Activated naive CD8-positive, alpha-beta T cell treated with anti-CD3 and anti-CD28 coated beads, Interleukin-2, amount 50 U/mL, for 16 hours (primary cell): Measurements from ENCODE around the gene PCDHB11.
"Not testable (repeated sequence)": the region's sequence is repeated elsewhere in the genome, so short reads cannot be mapped to it uniquely, and the experiment has no call there.

Source experiments
- DNase-seq: peaks from one replicate; pipeline ENCODE4 v3.0.0-alpha.2; 2020; ENCODE audit warnings: low read depth, low spot score

Gene PCDHB11

DNA sequence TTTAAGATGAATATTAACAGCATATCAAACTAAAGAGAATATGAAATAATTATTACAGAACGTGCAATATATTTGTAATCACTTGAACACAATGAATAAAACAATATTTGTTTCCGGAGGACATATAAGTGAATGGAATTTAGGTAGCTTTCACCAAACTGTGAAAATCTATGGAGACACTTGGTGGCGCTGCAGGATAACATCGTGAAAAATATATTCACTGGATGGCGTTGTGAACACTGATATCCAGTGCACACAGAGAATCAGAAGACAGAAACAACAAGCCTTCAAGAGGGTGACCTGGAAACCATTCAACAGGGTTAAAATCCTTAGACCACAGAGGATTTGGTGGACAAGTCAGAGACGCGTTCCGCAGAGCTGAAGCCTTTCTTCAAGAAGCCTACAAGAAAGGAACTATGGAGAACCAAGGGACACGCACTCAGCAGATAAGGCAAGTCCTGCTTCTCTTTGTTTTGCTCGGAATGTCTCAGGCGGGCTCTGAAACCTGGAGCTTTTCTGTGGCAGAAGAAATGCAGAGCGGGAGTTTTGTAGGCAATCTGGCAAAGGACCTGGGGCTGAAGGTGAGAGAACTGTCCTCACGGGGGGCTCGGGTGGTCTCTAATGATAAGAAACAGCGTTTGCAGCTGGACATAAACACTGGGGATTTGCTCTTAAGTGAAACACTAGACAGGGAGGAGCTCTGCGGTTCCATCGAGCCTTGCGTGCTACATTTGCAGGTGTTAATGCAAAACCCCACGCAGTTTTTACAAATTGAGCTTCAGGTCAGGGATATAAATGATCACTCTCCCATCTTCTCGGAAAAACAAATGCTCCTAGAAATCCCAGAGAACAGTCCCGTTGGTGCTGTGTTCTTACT lies at the start of gene PCDHB11:
Gene PCDHB11 (plus strand): TSS at position 269 of the 877 bp plus-strand sequence. CDS start 148 bp downstream, at position 417.
- no peak for DNase-seq

DNA sequence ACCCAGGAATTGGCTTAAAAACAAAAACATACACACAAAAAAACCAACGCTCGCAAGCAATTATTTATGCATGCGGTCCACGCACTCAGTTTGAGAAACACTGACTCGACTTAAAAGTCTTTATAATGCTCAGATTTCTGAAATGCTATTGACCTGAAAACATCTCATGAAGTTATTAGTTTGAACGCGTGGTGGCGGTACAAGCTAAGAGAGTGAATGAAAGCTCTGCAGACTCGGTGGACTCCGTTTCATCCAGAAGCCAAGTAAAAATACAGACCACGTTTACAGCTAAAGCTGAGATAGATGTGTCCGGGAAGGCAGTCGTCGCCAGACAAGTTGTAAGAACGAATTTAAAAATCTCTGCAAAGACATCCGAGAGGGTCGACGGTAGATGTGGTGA lies 49.6 kb upstream of the PCDHB11 start, which contains the start of gene PCDHB6:
Gene PCDHB6 (plus strand): TSS at position 246 of the 400 bp plus-strand sequence. CDS start 201 bp downstream, outside the sequence.
- DNase-seq = no peak

DNA sequence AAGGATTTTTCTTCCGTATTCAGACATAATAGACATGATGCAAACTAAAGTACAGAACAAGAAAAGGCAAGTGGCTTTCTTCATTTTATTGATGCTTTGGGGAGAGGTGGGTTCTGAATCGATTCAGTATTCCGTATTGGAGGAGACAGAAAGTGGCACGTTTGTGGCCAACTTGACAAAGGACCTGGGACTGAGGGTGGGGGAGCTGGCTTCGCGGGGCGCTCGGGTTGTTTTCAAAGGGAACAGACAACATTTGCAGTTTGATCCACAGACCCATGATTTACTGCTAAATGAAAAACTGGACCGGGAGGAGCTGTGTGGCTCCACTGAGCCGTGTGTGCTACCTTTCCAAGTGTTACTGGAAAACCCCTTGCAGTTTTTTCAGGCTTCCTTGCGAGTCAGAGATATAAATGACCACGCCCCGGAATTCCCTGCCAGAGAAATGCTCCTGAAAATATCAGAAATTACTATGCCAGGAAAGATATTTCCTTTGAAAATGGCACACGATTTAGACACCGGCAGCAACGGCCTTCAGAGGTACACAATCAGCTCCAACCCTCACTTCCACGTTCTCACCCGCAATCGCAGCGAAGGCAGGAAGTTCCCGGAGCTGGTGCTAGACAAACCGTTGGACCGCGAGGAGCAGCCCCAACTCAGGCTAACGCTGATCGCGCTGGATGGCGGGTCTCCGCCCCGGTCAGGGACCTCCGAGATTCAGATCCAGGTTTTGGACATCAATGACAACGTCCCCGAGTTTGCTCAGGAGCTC lies 49.0 kb upstream of the PCDHB11 start:
- no peak for DNase-seq

DNA sequence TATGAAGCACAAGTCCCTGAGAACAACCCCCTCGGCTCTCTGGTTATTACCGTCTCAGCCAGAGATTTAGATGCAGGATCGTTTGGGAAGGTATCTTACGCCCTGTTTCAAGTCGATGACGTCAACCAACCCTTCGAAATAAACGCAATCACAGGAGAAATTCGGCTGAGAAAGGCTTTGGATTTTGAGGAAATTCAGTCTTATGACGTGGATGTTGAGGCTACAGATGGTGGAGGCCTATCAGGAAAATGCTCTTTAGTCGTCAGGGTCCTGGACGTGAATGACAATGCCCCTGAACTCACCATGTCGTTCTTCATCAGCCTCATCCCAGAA lies 48.5 kb upstream of the PCDHB11 start:
- DNase-seq = no peak

DNA sequence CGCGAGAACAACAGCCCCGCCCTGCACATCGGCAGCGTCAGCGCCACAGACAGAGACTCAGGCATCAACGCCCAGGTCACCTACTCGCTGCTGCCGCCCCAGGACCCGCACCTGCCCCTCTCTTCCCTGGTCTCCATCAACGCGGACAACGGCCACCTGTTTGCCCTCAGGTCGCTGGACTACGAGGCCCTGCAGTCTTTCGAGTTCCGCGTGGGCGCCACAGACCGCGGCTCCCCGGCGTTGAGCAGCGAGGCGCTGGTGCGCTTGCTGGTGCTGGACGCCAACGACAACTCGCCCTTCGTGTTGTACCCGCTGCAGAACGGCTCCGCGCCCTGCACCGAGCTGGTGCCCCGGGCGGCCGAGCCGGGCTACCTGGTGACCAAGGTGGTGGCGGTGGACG lies 47.8 kb upstream of the PCDHB11 start:
- DNase-seq = not testable (repeated sequence)

DNA sequence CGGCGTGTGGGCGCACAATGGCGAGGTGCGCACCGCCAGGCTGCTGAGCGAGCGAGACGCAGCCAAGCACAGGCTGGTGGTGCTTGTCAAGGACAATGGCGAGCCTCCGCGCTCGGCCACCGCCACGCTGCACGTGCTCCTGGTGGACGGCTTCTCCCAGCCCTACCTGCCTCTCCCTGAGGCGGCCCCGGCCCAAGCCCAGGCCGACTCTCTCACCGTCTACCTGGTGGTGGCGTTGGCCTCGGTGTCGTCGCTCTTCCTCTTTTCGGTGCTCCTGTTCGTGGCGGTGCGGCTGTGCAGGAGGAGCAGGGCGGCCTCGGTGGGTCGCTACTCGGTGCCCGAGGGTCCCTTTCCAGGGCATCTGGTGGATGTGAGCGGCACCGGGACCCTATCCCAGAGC lies 47.3 kb upstream of the PCDHB11 start:
- not testable (repeated sequence) for DNase-seq

DNA sequence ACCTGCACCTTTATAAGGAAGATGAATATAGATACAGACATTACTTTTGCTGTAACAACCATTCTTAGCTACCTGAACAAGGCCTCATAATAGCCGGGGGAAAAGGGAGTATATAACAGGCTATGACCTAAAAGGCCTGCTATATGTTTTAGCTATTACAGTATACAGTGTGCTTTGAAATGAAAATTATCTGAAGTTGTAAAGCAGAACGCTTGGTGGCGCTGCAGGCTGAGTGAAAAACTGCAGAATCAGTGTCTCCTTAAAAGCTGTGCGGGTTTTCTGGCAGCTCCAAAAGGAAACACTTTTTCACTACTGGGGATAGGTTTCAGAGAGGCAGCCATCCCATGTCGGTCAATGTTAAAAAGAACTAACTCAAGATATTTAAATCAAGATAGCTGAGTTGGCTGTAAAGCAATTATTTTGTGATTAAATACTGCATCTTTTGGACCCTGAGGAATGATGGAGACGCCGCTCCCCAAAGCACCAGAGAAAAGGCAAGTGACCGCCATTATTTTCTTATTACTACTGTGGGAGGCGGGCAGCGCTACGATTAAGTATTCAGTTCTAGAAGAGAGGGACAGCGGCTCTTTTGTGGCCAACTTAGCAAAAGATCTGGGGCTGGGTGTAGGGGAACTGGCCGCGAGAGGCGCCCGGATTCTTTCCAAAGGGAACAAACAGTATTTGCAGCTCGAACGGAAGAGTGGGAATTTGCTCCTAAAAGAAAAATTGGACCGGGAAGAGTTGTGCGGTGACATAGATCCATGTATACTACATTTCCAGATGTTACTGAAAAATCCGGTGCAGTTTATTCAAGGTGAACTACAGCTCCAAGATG lies 43.7 kb upstream of the PCDHB11 start:
- no peak for DNase-seq

DNA sequence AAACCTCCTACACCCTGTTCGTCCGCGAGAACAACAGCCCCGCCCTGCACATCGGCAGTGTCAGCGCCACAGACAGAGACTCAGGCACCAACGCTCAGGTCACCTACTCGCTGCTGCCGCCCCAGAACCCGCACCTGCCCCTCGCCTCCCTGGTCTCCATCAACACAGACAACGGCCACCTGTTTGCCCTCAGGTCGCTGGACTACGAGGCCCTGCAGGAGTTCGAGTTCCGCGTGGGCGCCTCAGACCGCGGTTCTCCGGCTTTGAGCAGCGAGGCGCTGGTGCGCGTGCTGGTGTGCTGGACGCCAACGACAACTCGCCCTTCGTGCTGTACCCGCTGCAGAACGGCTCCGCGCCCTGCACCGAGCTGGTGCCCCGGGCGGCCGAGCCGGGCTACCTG lies 42.1 kb upstream of the PCDHB11 start:
- DNase-seq = not testable (repeated sequence)

DNA sequence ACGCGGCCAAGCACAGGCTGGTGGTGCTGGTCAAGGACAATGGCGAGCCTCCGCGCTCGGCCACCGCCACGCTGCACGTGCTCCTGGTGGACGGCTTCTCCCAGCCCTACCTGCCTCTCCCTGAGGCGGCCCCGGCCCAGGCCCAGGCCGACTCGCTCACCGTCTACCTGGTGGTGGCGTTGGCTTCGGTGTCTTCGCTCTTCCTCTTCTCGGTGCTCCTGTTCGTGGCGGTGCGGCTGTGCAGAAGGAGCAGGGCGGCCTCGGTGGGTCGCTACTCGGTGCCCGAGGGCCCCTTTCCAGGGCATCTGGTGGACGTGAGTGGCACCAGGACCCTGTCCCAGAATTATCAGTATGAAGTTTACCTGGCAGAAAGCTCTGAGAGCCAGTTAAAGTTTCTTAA lies 41.5 kb upstream of the PCDHB11 start:
- DNase-seq = not testable (repeated sequence)

DNA sequence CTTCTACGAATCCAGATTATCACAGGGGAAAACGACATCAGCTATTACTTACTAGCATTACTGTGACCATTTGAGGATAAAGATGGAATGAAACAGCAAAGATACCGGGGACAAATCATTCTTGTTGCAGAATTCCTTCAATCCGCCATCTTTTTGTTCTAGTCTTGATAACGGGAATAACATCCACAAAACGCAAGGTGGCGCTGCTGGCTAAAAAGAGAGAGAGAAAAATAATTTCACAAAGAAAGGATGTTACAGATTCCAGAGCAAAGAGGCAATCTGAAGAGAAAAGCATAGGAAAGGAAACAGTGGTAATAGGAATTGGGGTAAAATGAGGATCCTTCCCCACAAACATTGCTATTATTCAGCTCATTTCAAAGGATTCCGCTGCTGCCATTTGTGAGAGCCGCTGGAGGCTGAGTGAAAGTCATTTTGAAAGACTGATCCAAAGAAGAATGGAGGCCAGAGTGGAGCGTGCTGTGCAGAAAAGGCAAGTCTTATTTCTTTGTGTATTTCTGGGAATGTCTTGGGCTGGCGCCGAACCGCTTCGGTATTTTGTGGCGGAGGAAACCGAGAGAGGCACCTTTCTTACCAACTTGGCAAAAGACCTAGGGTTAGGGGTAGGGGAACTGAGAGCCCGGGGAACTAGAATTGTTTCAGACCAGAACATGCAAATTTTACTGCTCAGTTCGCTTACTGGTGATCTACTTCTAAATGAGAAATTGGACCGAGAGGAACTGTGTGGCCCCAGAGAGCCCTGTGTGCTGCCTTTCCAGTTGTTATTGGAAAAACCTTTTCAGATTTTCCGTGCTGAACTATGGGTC lies 26.8 kb upstream of the PCDHB11 start, which contains the start of gene PCDHB7:
Gene PCDHB7 (plus strand): TSS at position 264 of the 824 bp plus-strand sequence. CDS start 192 bp downstream, at position 456.
- no peak for DNase-seq

DNA sequence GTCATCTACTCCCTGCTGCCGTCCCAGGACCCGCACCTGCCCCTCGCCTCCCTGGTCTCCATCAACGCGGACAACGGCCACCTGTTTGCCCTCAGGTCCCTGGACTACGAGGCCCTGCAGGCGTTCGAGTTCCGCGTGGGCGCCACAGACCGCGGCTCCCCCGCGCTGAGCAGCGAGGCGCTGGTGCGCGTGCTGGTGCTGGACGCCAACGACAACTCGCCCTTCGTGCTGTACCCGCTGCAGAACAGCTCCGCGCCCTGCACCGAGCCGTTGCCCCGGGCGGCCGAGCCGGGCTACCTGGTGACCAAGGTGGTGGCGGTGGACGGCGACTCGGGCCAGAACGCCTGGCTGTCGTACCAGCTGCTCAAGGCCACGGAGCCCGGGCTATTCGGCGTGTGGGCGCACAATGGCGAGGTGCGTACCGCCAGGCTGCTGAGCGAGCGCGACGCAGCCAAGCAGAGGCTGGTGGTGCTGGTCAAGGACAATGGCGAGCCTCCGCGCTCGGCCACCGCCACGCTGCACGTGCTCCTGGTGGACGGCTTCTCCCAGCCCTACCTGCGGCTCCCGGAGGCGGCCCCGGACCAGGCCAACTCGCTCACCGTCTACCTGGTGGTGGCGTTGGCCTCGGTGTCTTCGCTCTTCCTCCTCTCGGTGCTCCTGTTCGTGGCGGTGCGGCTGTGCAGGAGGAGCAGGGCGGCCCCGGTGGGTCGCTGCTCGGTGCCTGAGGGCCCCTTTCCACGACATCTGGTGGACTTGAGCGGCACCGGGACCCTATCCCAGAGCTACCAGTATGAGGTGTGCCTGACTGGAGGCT lies 24.9 kb upstream of the PCDHB11 start:
- not testable (repeated sequence) for DNase-seq

DNA sequence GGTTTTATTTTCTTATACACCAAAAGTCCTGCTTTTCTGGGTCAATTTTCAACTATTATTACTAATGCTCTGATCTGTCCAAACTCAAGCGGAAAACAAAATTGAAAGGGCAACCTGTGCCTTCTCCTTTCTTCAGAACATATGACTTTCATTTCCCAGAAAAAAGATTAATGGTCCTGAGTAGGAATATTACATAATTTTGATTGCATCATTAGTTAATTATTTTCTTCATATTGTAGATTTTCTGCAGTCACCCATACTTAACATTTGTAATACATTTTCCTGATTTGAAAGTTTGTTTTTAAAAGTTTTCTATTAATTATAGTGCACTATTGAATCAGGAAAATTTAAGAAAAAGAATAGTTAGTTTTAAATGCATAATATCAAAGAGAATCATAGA lies 23.5 kb upstream of the PCDHB11 start:
- DNase-seq = no peak

DNA sequence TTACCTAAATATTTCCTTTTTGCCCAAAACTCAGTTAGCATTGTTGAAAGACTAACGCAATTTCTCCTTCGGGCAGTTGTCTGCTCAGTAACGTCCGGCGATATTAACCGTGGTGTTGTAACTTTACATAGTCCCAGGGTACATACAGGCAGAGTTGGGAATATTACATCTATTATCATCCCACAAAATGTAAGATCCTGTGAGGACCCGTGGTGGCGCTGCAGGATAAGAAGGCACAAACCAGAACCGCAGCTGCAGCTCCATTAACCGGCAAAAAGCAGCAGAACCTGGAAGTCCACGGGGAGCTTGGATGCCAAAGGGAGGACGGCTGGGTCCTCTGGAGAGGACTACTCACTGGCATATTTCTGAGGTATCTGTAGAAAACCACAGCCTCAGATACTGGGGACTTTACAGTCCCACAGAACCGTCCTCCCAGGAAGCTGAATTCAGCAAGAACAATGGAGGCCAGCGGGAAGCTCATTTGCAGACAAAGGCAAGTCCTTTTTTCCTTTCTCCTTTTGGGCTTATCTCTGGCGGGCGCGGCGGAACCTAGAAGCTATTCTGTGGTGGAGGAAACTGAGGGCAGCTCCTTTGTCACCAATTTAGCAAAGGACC lies 21.7 kb upstream of the PCDHB11 start, which contains the start of gene PCDHB8:
Gene PCDHB8 (plus strand): TSS at position 214 of the 615 bp plus-strand sequence. CDS start 245 bp downstream, at position 459.
- not testable (repeated sequence) for DNase-seq

DNA sequence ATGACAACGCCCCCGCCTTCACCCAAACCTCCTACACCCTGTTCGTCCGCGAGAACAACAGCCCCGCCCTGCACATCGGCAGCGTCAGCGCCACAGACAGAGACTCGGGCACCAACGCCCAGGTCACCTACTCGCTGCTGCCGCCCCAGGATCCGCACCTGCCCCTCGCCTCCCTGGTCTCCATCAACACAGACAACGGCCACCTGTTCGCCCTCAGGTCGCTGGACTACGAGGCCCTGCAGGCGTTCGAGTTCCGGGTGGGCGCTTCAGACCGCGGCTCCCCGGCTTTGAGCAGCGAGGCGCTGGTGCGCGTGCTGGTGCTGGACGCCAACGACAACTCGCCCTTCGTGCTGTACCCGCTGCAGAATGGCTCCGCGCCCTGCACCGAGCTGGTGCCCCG lies 20.1 kb upstream of the PCDHB11 start:
- DNase-seq = not testable (repeated sequence)

DNA sequence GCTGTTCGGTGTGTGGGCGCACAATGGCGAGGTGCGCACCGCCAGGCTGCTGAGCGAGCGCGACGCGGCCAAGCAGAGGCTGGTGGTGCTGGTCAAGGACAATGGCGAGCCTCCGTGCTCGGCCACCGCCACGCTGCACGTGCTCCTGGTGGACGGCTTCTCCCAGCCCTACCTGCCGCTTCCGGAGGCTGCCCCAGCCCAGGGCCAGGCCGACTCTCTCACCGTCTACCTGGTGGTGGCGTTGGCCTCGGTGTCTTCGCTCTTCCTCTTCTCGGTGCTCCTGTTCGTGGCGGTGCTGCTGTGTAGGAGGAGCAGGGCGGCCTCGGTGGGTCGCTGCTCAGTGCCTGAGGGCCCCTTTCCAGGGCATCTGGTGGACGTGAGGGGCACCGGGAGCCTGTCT lies 19.6 kb upstream of the PCDHB11 start:
- not testable (repeated sequence) for DNase-seq

DNA sequence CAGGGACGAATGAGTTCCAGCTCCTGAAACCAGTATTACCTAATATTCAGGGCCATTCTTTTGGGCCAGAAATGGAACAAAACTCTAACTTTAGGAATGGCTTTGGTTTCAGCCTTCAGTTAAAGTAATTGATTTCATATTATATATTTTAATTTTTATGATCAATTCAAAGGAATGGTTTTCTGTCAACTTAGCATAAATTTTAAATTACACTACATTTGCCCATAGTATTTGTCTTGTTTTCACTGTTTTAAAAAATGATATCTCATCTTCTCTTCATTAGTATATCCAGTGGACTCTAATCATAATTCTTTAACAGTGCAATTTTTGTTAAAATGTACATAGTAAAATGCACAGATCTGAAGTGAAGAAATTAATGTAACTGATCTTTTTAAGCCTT lies 19.1 kb upstream of the PCDHB11 start:
- no peak for DNase-seq

DNA sequence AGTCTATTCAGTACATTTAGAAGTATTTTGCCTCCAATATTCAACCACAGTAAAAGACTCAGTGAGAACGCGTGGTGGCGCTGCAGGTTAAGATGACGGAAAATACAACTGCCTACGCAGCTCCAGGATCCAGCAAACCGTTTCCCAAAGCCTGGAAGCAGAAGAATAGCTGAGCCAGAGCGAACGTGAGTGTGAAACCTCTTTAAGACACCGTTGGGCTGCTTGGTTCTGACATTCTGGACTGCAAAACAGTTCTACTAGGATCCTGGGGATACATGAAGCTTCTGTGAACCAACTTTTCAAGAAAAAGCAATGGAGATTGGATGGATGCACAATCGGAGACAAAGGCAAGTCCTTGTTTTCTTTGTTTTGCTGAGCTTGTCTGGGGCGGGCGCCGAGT lies 17.2 kb upstream of the PCDHB11 start, which contains the start of gene PCDHB16:
Gene PCDHB16 (plus strand): TSS at position 140 of the 400 bp plus-strand sequence. CDS start 173 bp downstream, at position 313.
- no peak for DNase-seq

DNA sequence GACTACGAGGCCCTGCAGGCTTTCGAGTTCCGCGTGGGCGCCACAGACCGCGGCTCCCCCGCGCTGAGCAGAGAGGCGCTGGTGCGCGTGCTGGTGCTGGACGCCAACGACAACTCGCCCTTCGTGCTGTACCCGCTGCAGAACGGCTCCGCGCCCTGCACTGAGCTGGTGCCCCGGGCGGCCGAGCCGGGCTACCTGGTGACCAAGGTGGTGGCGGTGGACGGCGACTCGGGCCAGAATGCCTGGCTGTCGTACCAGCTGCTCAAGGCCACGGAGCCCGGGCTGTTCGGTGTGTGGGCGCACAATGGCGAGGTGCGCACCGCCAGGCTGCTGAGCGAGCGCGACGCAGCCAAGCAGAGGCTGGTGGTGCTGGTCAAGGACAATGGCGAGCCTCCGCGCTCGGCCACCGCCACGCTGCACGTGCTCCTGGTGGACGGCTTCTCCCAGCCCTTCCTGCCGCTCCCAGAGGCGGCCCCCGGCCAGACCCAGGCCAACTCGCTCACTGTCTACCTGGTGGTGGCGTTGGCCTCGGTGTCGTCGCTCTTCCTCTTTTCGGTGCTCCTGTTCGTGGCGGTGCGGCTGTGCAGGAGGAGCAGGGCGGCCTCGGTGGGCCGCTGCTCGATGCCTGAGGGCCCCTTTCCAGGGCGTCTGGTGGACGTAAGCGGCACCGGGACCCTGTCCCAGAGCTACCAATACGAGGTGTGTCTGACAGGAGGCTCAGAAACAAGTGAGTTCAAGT lies 15.1 kb upstream of the PCDHB11 start:
- not testable (repeated sequence) for DNase-seq
